Liver (tissue), 9 donors: Measurements from ENCODE around the gene PDE4D. TPM values are rescaled to one million over a fixed set of nuclear protein-coding genes. Genes with fewer than 3 reads are reported as not detected.

Experiments
- DNase-seq: peaks from one replicate; pipeline ENCODE4 v3.0.0-alpha.2; 2017; ENCODE audit warnings: low spot score
- H3K27ac ChIP-seq, 2 donors: one replicate each; pipeline ENCODE4 v1.7.0; 2013; ENCODE audit warnings: inconsistent platforms in 2 of 2, low read length in 2 of 2, control low read depth in 1 of 2, low read depth in 1 of 2, mild to moderate bottlenecking in 1 of 2
- H3K27me3 ChIP-seq, 4 donors: one replicate each; pipeline versions ENCODE4 v1.6.1 to v1.7.0; 2013; ENCODE audit warnings: low read length in 3 of 4, inconsistent platforms in 1 of 4, mild to moderate bottlenecking in 1 of 4, moderate library complexity in 1 of 4; ENCODE audit not compliant: control insufficient read depth in 4 of 4, insufficient read depth in 4 of 4
- H3K36me3 ChIP-seq, 4 donors: one replicate each; pipeline versions ENCODE4 v1.6.1 to v1.7.0; 2013; ENCODE audit warnings: low read length in 3 of 4, mild to moderate bottlenecking in 3 of 4, low read depth in 1 of 4, moderate library complexity in 1 of 4; ENCODE audit not compliant: control insufficient read depth in 4 of 4, insufficient read depth in 3 of 4
- H3K4me1 ChIP-seq, 4 donors: one replicate each; pipeline versions ENCODE4 v1.6.1 to v1.7.0; 2013; ENCODE audit warnings: low read length in 3 of 4, mild to moderate bottlenecking in 3 of 4, moderate library complexity in 1 of 4; ENCODE audit not compliant: control insufficient read depth in 4 of 4, insufficient read depth in 4 of 4
- H3K4me3 ChIP-seq, 3 donors: one replicate each; pipeline versions ENCODE4 v1.6.1 to v1.7.0; 2013; ENCODE audit warnings: low read length in 3 of 3, control low read depth in 1 of 3, low read depth in 1 of 3, mild to moderate bottlenecking in 1 of 3
- H3K9ac ChIP-seq, 2 donors: one replicate each; pipeline ENCODE4 v1.7.0; 2013; ENCODE audit warnings: low read length in 2 of 2, mild to moderate bottlenecking in 2 of 2, moderate library complexity in 2 of 2, control low read depth in 1 of 2, low read depth in 1 of 2
- H3K9me3 ChIP-seq, 4 donors: one replicate each; pipeline versions ENCODE4 v1.6.1 to v1.7.0; 2013; ENCODE audit warnings: low read length in 3 of 4; ENCODE audit not compliant: control insufficient read depth in 4 of 4
- EGR1 ChIP-seq, 2 donors: IDR thresholded peaks; 2 replicates each; pipeline ENCODE4 v1.6.1; 2016 to 2018; ENCODE audit warnings: antibody characterized with exemption in 2 of 2, low read depth in 2 of 2
- FOXA1 ChIP-seq: IDR thresholded peaks from 2 replicates; pipeline ENCODE4 v1.6.1; 2016; ENCODE audit warnings: antibody characterized with exemption
- FOXA2 ChIP-seq: IDR thresholded peaks from 2 replicates; pipeline ENCODE4 v1.6.1; 2016; ENCODE audit warnings: antibody characterized with exemption
- GABPA ChIP-seq, 2 donors: IDR thresholded peaks in 1 of 2; conservative IDR thresholded peaks in 1 of 2; 2 replicates each; pipeline ENCODE4 v1.6.1; 2016; ENCODE audit warnings: antibody characterized with exemption in 2 of 2, mild to moderate bottlenecking in 1 of 2, moderate library complexity in 1 of 2
- HNF4A ChIP-seq, 2 donors: conservative IDR thresholded peaks; 2 replicates each; pipeline ENCODE4 v1.6.1; 2016; ENCODE audit warnings: antibody characterized with exemption in 2 of 2, mild to moderate bottlenecking in 2 of 2
- HNF4G ChIP-seq: IDR thresholded peaks from 2 replicates; pipeline ENCODE4 v1.6.1; 2016; ENCODE audit warnings: antibody characterized with exemption
- JUND ChIP-seq, 2 donors: IDR thresholded peaks; 2 replicates each; pipeline ENCODE4 v1.6.1; 2016; ENCODE audit warnings: antibody characterized with exemption in 2 of 2
- NR2F2 ChIP-seq: IDR thresholded peaks from 2 replicates; pipeline ENCODE4 v1.6.1; 2016; ENCODE audit warnings: antibody characterized with exemption
- RAD21 ChIP-seq, 2 donors: IDR thresholded peaks; 2 replicates each; pipeline ENCODE4 v1.6.1; 2016; ENCODE audit warnings: antibody characterized with exemption in 2 of 2, mild to moderate bottlenecking in 2 of 2
- RXRA ChIP-seq, 2 donors: IDR thresholded peaks; 2 replicates each; pipeline ENCODE4 v1.6.1; 2017 to 2018; ENCODE audit warnings: antibody characterized with exemption in 2 of 2, mild to moderate bottlenecking in 1 of 2
- SP1 ChIP-seq: IDR thresholded peaks from 2 replicates; pipeline ENCODE4 v1.6.1; 2018; ENCODE audit warnings: antibody characterized with exemption, mild to moderate bottlenecking
- TAF1 ChIP-seq: conservative IDR thresholded peaks from 2 replicates; pipeline ENCODE4 v1.6.1; 2016; ENCODE audit warnings: antibody characterized with exemption, mild to moderate bottlenecking
- YY1 ChIP-seq: IDR thresholded peaks from 2 replicates; pipeline ENCODE4 v1.6.1; 2016; ENCODE audit warnings: antibody characterized with exemption, mild to moderate bottlenecking
- WGBS: extraction: QIAGEN DNeasy Blood & Tissue Kit; methylation state at CpG from one replicate; pipeline ENCODE4 v1.1.7; 2013; 5-methylcytosine and 5-hydroxymethylcytosine counted together
- polyA plus RNA-seq, 2 donors: library from polyadenylated mRNA; stranded (reverse) in 1 of 2; unstranded in 1 of 2; fragments of 200-250 nt in 1 of 2; fragments of >200 nt in 1 of 2; fragmentation: Nextera tagmentation in 1 of 2; extraction: Ambion mirVana in 1 of 2; gene quantifications; one replicate each; pipeline versions ENCODE4 v1.2.1 to v1.2.3, GENCODE V29; 2013 to 2015
- total RNA-seq, 2 donors: library from RNA; depleted of rRNA; stranded (reverse); fragments of >200 nt; gene quantifications; one replicate each; pipeline ENCODE4 v1.2.3, GENCODE V29; 2014
- TF ChIP-seq, protein P1 (sequence below): IDR thresholded peaks from 2 replicates; pipeline ENCODE4 v1.6.1; 2016; ENCODE audit warnings: antibody characterized with exemption
- TF ChIP-seq, protein P2 (sequence below): IDR thresholded peaks from 2 replicates; pipeline ENCODE4 v1.6.1; 2016; ENCODE audit warnings: antibody characterized with exemption, mild to moderate bottlenecking
- TF ChIP-seq, protein P3 (sequence below): fragments of 150-350 bp; IDR thresholded peaks from 2 replicates; pipeline ENCODE4 v1.5.1; 2017; ENCODE audit warnings: improper control_type of control experiment, low read depth, low read length; ENCODE audit not compliant: missing input control
- TF ChIP-seq, protein P4 (sequence below): IDR thresholded peaks from 2 replicates; pipeline ENCODE4 v1.6.1; 2016; ENCODE audit warnings: antibody characterized with exemption
- TF ChIP-seq, protein P5 (sequence below): IDR thresholded peaks from 2 replicates; pipeline ENCODE4 v1.6.1; 2016; ENCODE audit warnings: antibody characterized with exemption
- donor health status: healthy.
- donor health status: healthy.
- donor health status: healthy.
- donor health status: healthy.
- donor health status: healthy.

Gene PDE4D
- total and polyA plus RNA-seq, 4 donors, result 0.67 to 11.9 (median 6.5) TPM

DNA sequence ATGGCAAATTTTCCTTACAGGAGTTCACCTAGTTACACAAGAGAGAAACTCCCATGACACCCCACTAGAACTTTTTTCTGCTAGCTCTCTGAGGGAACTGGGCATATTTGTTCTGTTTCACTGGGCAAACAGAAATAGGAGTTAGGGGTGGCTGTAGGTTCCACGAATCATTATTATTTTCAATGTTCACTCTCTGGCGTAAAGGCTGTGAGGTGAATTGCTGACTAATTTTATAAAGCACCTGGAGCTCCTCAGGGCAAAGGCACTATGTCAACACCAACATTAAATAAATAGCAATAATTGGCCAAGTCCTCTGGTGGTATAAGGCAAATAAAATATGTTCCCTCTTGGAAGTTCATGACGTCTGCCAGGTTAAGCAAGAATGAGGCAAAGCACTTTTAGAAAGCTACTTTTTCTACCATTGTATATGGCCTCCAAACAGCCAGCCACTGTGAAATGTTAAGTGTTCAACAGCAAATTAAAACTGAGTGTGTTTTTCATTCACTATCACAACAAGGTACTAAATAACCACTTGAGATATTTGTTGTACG is 344.6 kb downstream of the PDE4D start (continued):
- TF ChIP-seq, protein P1, sequence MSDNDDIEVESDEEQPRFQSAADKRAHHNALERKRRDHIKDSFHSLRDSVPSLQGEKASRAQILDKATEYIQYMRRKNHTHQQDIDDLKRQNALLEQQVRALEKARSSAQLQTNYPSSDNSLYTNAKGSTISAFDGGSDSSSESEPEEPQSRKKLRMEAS, result peak; percentile 76
- peak; percentile 12 for TF ChIP-seq NR2F2

DNA sequence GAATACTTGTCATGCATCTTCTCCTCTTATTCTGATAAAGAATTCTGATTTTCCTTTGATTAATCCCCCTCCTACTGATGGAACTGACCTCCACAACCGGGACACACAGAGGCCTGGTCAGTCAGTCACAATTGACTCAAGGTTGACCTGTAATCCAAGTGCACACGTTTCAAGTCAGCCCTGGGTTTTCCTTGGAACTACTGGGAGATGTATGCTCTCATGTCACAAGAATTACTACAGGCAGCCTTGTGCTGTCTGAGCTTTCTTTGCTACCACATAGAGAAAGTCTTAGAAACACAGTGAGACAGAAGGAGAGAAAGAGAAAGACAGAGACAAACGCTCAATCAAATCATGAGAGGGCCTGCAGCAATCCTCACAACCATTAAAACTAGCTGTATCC is 345.8 kb downstream of the PDE4D start:
- whole genome bisulfite sequencing, result 75% methylated on average over 3 of the region's 3 CpGs
- H3K9ac ChIP-seq, result no peak overlapping the region
- DNase-seq, result no peak
- no peak overlapping the region for H3K4me3 ChIP-seq
- H3K27me3 ChIP-seq, result no peaks in the 10 kb centered on the region
- peaks cover 2 to 23% (median 7%) of the 10 kb centered on the region in 4 donors for H3K4me1 ChIP-seq
- no peak overlapping the region for H3K27ac ChIP-seq
- TF ChIP-seq TAF1 (no peak), HNF4G (no peak), YY1 (no peak), SP1 (no peak), FOXA2 (no peak), HNF4A (conservative IDR thresholded peaks at IDR 0.05) (no peak), RAD21 (IDR thresholded peaks at IDR 0.05) (no peak), EGR1 (IDR thresholded peaks at IDR 0.05; ENCODE audit: low read depth in 2 of 2) (no peak), FOXA1 (no peak), NR2F2 (no peak), RXRA (IDR thresholded peaks at IDR 0.05) (no peak), GABPA (IDR thresholded peaks at IDR 0.05 in 1 of 2, conservative IDR thresholded peaks at IDR 0.05 in 1 of 2) (no peak), JUND (IDR thresholded peaks at IDR 0.05) (no peak)
- TF ChIP-seq, protein P2, sequence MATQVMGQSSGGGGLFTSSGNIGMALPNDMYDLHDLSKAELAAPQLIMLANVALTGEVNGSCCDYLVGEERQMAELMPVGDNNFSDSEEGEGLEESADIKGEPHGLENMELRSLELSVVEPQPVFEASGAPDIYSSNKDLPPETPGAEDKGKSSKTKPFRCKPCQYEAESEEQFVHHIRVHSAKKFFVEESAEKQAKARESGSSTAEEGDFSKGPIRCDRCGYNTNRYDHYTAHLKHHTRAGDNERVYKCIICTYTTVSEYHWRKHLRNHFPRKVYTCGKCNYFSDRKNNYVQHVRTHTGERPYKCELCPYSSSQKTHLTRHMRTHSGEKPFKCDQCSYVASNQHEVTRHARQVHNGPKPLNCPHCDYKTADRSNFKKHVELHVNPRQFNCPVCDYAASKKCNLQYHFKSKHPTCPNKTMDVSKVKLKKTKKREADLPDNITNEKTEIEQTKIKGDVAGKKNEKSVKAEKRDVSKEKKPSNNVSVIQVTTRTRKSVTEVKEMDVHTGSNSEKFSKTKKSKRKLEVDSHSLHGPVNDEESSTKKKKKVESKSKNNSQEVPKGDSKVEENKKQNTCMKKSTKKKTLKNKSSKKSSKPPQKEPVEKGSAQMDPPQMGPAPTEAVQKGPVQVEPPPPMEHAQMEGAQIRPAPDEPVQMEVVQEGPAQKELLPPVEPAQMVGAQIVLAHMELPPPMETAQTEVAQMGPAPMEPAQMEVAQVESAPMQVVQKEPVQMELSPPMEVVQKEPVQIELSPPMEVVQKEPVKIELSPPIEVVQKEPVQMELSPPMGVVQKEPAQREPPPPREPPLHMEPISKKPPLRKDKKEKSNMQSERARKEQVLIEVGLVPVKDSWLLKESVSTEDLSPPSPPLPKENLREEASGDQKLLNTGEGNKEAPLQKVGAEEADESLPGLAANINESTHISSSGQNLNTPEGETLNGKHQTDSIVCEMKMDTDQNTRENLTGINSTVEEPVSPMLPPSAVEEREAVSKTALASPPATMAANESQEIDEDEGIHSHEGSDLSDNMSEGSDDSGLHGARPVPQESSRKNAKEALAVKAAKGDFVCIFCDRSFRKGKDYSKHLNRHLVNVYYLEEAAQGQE, result no peak
- TF ChIP-seq, protein P1, result no peak
- TF ChIP-seq, protein P3, sequence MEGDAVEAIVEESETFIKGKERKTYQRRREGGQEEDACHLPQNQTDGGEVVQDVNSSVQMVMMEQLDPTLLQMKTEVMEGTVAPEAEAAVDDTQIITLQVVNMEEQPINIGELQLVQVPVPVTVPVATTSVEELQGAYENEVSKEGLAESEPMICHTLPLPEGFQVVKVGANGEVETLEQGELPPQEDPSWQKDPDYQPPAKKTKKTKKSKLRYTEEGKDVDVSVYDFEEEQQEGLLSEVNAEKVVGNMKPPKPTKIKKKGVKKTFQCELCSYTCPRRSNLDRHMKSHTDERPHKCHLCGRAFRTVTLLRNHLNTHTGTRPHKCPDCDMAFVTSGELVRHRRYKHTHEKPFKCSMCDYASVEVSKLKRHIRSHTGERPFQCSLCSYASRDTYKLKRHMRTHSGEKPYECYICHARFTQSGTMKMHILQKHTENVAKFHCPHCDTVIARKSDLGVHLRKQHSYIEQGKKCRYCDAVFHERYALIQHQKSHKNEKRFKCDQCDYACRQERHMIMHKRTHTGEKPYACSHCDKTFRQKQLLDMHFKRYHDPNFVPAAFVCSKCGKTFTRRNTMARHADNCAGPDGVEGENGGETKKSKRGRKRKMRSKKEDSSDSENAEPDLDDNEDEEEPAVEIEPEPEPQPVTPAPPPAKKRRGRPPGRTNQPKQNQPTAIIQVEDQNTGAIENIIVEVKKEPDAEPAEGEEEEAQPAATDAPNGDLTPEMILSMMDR, result no peak
- TF ChIP-seq, protein P4, sequence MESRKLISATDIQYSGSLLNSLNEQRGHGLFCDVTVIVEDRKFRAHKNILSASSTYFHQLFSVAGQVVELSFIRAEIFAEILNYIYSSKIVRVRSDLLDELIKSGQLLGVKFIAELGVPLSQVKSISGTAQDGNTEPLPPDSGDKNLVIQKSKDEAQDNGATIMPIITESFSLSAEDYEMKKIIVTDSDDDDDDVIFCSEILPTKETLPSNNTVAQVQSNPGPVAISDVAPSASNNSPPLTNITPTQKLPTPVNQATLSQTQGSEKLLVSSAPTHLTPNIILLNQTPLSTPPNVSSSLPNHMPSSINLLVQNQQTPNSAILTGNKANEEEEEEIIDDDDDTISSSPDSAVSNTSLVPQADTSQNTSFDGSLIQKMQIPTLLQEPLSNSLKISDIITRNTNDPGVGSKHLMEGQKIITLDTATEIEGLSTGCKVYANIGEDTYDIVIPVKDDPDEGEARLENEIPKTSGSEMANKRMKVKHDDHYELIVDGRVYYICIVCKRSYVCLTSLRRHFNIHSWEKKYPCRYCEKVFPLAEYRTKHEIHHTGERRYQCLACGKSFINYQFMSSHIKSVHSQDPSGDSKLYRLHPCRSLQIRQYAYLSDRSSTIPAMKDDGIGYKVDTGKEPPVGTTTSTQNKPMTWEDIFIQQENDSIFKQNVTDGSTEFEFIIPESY, result no peak
- TF ChIP-seq, protein P5, sequence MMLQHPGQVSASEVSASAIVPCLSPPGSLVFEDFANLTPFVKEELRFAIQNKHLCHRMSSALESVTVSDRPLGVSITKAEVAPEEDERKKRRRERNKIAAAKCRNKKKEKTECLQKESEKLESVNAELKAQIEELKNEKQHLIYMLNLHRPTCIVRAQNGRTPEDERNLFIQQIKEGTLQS, result no peak
- H3K36me3 ChIP-seq, result no peaks in the 10 kb centered on the region
- H3K9me3 ChIP-seq, result no peaks in the 10 kb centered on the region
